HFF-Myc (cell line): ENCODE data around the gene BMP8A.
"Not testable (repeated sequence)": the region's sequence is repeated elsewhere in the genome, so short reads cannot be mapped to it uniquely, and the experiment has no call there.

Source experiments
- DNase-seq: peaks from one replicate; pipeline ENCODE4 v3.0.0-alpha.2; 2011; ENCODE audit warnings: low read depth; ENCODE audit errors: extremely low read depth
- H3K4me3 ChIP-seq: replicated peaks from 2 replicates; pipeline ENCODE4 v1.5.1; 2011; ENCODE audit warnings: low read depth, mild to moderate bottlenecking, control low read depth, low read length
- TF ChIP-seq, protein P1 (sequence below): IDR thresholded peaks from 2 replicates; pipeline ENCODE4 v1.5.1; 2012; ENCODE audit warnings: mild to moderate bottlenecking, low read depth, low read length, control low read depth; ENCODE audit errors: missing control alignments

Gene BMP8A, protein sequence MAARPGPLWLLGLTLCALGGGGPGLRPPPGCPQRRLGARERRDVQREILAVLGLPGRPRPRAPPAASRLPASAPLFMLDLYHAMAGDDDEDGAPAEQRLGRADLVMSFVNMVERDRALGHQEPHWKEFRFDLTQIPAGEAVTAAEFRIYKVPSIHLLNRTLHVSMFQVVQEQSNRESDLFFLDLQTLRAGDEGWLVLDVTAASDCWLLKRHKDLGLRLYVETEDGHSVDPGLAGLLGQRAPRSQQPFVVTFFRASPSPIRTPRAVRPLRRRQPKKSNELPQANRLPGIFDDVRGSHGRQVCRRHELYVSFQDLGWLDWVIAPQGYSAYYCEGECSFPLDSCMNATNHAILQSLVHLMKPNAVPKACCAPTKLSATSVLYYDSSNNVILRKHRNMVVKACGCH

DNA sequence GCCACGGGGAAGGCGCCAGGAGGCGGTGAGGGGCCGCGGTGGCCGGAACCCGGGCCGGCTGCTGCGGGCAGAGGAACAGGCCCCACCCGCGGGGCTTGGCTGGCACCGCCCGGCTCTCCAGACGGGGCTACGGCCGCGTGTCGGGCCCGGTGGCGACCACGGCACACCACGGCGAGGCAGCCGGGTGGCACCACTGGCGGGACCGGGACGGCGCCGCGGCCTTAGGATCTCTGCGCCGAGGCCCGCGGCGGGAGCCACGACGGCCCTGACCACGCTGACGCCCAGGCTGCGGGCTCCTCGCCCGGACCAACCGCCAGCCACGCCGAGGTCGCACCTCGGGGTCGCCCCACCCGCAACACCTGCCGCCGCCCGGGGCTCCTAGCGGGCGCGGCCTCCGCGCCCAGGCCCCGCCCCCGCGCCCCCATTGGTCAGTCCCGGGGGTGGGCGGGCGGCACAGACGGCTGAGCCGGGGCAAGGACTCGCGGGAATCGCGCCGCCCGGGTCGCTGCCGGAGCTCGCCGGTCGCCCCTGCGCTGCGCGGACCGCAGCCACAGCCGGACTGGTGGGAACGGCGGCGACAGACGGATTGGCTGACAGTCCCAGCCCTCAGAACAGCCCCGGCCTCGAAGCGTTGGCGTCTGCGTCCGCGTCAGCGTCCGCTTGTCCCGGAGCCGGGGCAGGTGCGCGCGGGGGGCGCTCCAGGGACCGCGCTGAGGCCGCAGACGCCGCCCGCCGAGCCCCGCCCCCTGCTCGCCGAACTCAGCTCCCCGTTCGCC, at the start of gene BMP8A:
BMP8A (plus strand) TSS at position 491 of the 776 bp plus-strand sequence. CDS start 356 bp downstream, outside the sequence.
- TF ChIP-seq, protein P1, sequence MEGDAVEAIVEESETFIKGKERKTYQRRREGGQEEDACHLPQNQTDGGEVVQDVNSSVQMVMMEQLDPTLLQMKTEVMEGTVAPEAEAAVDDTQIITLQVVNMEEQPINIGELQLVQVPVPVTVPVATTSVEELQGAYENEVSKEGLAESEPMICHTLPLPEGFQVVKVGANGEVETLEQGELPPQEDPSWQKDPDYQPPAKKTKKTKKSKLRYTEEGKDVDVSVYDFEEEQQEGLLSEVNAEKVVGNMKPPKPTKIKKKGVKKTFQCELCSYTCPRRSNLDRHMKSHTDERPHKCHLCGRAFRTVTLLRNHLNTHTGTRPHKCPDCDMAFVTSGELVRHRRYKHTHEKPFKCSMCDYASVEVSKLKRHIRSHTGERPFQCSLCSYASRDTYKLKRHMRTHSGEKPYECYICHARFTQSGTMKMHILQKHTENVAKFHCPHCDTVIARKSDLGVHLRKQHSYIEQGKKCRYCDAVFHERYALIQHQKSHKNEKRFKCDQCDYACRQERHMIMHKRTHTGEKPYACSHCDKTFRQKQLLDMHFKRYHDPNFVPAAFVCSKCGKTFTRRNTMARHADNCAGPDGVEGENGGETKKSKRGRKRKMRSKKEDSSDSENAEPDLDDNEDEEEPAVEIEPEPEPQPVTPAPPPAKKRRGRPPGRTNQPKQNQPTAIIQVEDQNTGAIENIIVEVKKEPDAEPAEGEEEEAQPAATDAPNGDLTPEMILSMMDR = no peak
- DNase-seq = no peak

DNA sequence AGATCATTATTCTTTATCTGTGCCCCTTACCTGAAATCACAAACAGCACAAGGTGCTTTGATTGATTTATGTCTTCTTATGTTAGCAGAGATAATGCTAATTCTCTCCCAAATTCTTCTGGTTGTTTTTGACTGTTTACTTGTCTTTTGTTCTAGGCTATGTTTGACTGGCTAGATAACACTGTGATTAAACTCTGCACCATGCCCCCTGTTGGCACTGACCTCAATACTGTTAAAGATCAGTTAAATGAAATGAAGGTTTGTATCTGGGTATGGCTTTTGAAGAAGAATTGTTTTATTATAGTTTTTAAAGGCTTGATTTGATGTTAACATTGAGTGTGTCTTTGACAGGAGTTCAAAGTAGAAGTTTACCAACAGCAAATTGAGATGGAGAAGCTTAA, 49.6 kb upstream of the BMP8A start:
- no peak overlapping the region for H3K4me3 ChIP-seq
- TF ChIP-seq, protein P1 = no peak
- no peak for DNase-seq

More for the DNA sequence above, at the start of gene BMP8A:
- no peak within 1 kb of the TSS; the same call in 1 of the 2 replicates for H3K4me3 ChIP-seq

DNA sequence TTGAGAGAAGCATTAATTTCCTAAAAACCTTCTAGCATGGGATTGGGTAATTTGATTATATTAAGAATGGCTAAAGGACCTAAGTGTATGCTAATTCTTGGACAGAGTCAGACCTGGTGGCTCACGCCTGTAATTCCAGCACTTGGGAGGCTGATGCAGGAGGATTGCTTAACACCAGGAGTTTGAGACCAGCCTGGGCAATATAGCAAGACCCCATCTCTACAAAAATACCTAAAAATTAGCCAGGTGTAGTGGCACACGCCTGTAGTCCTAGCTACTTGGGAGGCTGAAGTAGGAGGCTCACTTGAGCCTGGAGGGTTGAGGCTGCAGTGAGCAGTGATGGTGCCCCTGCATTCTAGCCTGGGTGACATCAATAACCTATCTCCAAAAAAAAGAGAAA, 45.9 kb upstream of the BMP8A start:
- no peak overlapping the region for H3K4me3 ChIP-seq
- no peak for DNase-seq
- TF ChIP-seq, protein P1 = no peak

DNA sequence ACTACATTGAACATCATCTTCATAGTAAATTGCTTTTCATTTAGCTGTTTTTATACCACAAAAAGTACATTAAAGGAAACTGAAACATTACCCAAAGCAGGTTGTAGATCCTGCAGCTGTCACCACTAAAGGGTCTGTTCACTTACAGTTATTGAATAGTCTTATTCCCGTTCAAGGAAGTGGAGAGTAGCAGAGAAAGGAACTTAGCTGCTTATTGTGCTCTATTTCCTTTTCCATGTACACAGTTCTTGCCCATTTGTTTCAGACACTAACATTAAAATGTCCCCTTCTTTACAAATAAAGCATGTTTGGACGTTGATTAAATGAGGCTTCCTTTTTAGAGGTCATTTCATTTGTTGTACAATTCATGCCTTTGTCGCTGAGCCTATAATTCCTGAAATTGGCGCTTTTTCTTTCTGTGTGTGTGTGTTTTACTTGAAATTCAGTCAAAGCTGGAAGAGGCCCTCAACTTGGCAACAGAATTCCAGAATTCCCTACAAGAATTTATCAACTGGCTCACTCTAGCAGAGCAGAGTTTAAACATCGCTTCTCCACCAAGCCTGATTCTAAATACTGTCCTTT, 44.4 kb upstream of the BMP8A start:
- TF ChIP-seq, protein P1 = no peak
- H3K4me3 ChIP-seq = no peak overlapping the region
- DNase-seq = no peak

DNA sequence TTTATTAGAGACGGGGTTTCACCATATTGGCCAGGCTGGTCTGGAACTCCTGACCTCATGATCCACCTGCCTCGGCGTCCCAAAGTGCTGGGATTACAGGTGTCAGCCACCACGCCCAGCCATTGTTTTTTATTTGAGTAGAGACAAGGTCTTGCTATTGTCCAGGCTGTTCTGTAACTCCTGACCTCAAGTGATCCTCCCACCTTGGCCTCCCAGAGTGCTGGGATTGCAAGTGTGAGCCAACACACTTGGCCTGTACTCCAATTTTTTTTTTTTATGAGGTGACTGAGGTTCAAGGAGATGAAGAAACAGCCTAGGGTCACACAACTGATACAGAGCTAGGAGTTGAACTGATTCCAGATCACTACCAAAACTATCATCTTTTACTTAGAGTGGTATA, 41.4 kb upstream of the BMP8A start:
- not testable (repeated sequence) for H3K4me3 ChIP-seq, DNase-seq

DNA sequence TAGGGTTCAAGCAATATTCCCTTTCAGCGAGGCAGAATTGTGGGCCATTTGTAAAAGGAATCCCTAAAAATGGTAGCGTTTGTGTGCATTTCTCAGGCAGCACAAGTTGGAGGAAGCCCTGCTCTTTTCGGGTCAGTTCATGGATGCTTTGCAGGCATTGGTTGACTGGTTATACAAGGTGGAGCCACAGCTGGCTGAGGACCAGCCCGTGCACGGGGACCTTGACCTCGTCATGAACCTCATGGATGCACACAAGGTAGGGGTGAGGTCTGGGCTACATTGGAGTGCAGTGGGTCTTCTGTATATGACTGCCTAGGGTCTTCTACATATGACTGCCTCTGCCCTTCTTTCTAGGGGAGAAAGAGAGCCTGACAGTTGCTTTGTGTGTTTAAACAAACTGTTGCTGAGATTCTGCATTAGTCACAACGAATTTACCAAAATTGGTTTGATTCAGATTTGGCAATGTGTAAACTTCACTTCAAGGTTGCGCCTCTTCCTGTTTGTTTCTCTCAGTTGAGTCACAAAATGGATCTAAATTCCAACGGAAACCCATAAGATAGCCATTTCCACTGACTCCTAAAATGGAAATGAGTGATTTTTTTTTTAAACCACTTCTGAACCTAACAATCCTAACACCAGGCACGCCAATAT, 40.4 kb upstream of the BMP8A start:
- TF ChIP-seq, protein P1 = no peak
- H3K4me3 ChIP-seq = no peak overlapping the region
- DNase-seq = no peak
